ENCODE data around the gene SPRED3.

The SPRED3 gene

GRCh38 chr19:38373907-38374331 is 14.6 kb upstream of the SPRED3 start:
- DNase-seq (ENCODE audit: low read depth), result no peak

- peak; percentile 98 for DNase-seq (ENCODE audit: low read depth)
Observed at GRCh38 chr19:38374332-38375097, 14.0 kb upstream of the SPRED3 start, which contains the start of gene PSMD8. TSS of gene PSMD8 (plus strand) at chr19:38374571. CDS start at chr19:38374602, 31 bp downstream.

- no peak for DNase-seq (ENCODE audit: low read depth)
Observed at GRCh38 chr19:38375098-38375493, 13.4 kb upstream of the SPRED3 start.

- no peak for DNase-seq (ENCODE audit: low read depth)
Observed at GRCh38 chr19:38375748-38376147, 12.7 kb upstream of the SPRED3 start.

GRCh38 chr19:38376576-38376975 is 11.9 kb upstream of the SPRED3 start:
- no peak for DNase-seq (ENCODE audit: low read depth)

GRCh38 chr19:38377052-38377451 is 11.4 kb upstream of the SPRED3 start:
- DNase-seq (ENCODE audit: low read depth), result no peak

GRCh38 chr19:38378866-38379265 is 9.6 kb upstream of the SPRED3 start:
- no peak for DNase-seq (ENCODE audit: low read depth)

- no peak for DNase-seq (ENCODE audit: low read depth)
Observed at GRCh38 chr19:38381138-38381537, 7.4 kb upstream of the SPRED3 start.

- DNase-seq (ENCODE audit: low read depth), result no peak
Observed at GRCh38 chr19:38383184-38383583, 5.3 kb upstream of the SPRED3 start.

- DNase-seq (ENCODE audit: low read depth), result no peak
Observed at GRCh38 chr19:38383743-38384142, 4.8 kb upstream of the SPRED3 start.

GRCh38 chr19:38384209-38385027 is 4.1 kb upstream of the SPRED3 start:
- no peak for DNase-seq (ENCODE audit: low read depth)

GRCh38 chr19:38385057-38385803 is 3.3 kb upstream of the SPRED3 start:
- DNase-seq (ENCODE audit: low read depth), result no peak

GRCh38 chr19:38385804-38386257 is 2.7 kb upstream of the SPRED3 start:
- no peak for DNase-seq (ENCODE audit: low read depth)

- DNase-seq (ENCODE audit: low read depth), result no peak
Observed at GRCh38 chr19:38386300-38386970, 2.1 kb upstream of the SPRED3 start.

GRCh38 chr19:38386971-38387549 is 1.4 kb upstream of the SPRED3 start:
- no peak for DNase-seq (ENCODE audit: low read depth)

GRCh38 chr19:38387550-38388348 is 748 bp upstream of the SPRED3 start, which contains the start of gene GGN:
TSS of gene GGN (minus strand) at chr19:38388034. CDS start at chr19:38387261, 773 bp downstream.
- DNase-seq (ENCODE audit: low read depth), result peak; percentile 66

GRCh38 chr19:38389101-38389925 is 816 bp downstream of the SPRED3 start:
- DNase-seq (ENCODE audit: low read depth), result no peak

- DNase-seq (ENCODE audit: low read depth), result no peak
Observed at GRCh38 chr19:38389957-38390924, 1.7 kb downstream of the SPRED3 start.
